ENCODE data around the gene FLT1.

FLT1 gene

DNA sequence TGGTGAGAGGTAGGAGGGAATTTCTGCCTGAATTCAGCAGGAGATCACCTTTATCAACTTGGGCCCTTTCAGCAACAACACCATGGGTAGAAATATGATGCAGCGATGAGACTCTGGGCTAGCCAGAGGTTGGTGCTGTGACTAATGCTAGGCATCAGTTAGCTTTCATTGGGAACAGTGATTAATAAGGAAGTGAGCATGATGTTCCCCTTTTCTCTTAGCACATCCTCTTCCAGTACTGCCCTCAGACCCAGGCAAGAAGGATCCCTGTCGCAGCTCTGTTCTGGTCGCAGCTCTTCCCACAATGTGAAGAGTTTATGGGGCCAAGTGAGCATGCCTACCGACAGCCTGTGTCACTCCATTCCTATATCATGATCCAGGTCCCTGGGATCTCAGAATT is 100.5 kb downstream of the FLT1 start:
- no peak for DNase-seq (ENCODE audit: low read depth in 2 of 2, low spot score in 1 of 2)

DNA sequence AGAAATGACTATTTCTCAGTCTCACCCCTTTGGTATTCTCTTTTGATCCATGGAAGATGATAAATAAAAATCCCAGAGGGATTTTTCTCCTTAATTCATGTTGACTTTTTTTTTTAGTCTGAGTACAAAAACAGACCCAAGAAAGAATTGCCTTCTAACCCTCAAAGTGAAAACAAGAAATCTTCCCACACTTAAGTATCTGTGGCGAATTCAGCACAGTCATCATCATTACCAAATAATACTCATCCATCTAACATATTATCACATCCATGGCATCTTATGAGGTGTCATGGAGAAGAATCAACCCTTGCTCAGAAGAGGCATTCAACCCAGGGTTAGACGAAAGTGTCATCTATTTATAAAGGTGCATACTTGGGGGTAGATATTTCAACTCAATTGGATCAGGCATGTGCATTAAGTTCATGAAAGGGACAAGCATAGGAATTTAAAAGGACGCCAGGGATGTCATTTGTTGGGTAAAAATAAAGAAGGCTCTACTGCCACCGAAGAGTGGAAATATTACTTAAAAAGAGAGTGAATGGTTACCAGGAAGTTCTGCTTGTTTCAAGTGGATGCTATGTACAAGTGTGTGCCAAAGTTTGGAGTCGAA is 101.9 kb downstream of the FLT1 start:
- no peak for DNase-seq (ENCODE audit: low read depth in 2 of 2, low spot score in 1 of 2)

DNA sequence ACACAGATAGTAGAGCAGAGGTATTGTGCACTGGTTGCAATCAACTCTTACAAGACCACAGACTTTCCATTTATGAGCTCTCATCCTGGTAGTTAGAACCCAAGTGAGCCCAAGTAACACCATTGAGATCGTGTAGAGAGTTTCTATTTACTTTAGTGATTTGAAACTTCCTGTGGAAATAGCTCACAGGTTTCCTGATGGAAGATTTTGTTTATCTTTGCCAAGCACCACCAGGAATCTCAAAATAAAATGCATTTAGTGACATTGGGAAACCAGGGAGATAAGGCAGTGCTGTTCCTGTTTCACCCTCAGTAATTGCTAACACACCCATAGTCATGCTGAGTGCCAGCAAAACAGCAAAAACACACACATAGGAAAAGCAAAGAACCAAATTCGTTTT is 102.5 kb downstream of the FLT1 start:
- DNase-seq (ENCODE audit: low read depth in 2 of 2, low spot score in 1 of 2): no peak

DNA sequence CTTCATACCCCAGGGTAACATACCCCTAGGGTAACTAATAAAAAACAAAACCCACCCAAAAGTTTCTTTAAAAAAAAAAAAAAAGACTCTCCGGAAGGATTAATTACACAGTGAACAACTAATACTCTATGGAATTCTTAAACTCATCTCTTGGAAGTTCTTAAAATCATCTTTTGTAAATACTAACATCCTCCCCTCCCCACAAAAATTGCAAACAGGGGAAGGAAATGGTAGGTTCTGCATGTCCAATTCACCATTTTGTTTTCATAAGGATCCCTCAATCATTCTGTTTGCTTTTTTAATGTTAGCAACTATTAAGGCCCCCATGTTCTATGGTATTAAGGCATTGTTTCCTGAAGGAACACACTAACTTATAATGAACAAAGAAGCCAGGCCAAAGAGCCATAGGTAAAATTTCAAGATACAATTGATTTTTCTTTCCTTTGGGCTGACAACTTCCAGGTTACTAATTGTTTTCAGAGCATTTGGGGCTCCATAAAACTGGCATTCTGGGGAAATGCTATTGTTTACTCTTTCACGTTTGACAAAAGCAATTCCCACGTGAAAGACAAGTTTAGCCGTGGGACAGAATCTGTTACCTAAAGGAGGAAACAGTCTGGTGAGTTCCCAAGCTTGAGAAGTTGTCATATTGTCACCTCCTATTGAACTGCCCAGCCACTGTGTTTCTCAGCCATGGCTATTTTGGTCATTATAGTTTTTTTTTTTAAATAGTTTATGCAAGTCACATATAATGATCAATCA is 107.0 kb downstream of the FLT1 start:
- no peak for DNase-seq (ENCODE audit: low read depth in 2 of 2, low spot score in 1 of 2)

DNA sequence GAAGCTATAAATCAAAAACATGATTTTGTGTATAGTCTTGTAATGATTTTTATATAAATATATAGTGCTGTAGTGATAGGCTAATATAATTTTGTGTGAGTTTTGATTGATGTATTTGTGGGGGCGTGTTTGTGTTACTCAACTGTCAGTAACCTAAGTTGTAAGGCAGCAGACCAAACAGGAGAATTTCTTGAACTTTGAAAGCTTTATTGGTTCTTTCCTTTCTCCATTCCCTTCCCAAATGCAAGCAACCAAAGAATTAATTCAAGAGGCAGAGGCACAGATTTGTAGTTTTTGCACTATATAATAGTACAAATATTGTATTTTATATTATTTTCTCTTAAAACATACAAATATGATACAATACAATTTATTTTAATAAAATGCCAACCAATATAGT is 109.6 kb downstream of the FLT1 start:
- DNase-seq (ENCODE audit: low read depth in 2 of 2, low spot score in 1 of 2): no peak

DNA sequence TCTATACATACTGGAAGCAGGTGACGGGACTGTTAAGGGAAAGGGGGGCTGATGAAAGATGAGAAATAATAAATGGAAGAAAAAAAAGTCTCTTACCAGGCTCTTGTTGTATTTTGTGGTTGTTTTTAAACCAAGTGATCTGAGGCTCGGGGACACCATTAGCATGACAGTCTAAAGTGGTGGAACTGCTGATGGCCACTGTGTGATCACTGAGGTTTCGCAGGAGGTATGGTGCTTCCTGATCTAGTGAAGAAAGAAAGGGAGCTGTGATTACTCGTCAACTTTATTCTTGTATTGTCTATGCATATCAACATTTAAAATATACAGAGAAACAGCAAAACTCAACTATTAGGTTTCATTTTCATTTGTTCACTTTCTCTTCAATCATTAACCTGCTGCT is 110.1 kb downstream of the FLT1 start:
- no peak for DNase-seq (ENCODE audit: low read depth in 2 of 2, low spot score in 1 of 2)

DNA sequence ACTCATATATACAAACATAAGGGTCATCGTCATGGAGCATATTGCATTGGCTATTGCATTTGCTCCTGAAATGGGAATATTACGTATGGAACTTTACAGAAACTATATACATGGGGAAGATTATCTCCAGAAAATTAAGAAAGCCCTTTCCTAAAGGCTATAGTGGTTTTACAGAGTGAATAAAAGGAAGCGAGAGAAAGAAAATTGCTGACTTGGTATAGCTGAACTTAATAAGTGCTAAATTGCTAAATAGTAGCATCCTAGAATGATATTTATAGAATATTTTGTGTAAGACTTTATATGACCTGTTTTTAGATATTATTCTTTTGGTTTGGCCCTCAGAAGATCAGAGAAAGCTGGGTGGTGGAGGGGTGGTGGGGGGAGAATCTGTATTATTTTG is 114.6 kb downstream of the FLT1 start:
- DNase-seq (ENCODE audit: low read depth in 2 of 2, low spot score in 1 of 2): no peak

DNA sequence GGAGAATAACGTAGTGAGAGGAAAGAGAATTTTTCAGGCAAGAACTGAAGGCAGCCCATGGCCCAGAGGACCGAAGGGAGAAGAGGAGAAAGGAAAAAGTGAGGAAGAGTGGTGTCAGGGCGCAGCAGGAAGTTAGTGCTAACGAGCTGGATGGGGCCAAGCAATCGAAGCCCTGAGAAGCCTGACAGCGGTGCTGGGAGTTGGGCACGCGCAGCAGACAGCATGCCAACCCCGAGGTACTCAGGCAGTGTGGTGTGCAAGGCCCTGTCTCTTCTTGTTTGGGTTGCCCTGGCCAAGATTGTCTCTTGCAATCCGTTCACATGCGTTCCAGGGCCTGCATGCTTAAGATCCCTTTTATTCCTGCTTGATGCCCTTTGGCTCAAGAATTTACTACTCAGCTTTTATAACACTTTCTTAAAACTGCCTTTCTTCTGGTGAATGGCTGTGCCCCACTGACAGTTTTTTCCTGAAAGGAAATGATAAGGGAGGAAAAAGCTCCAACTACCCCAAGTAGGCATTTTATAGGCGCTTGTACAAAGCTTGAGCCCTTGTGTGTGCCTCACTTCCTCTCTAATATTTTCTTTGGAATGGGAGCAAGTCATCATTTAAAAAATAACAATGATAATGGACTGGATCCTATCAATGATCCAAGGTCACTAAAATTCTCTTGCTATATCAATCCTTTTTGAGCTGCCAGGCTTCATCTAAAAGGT is 115.4 kb downstream of the FLT1 start:
- DNase-seq (ENCODE audit: low read depth in 2 of 2, low spot score in 1 of 2): no peak

DNA sequence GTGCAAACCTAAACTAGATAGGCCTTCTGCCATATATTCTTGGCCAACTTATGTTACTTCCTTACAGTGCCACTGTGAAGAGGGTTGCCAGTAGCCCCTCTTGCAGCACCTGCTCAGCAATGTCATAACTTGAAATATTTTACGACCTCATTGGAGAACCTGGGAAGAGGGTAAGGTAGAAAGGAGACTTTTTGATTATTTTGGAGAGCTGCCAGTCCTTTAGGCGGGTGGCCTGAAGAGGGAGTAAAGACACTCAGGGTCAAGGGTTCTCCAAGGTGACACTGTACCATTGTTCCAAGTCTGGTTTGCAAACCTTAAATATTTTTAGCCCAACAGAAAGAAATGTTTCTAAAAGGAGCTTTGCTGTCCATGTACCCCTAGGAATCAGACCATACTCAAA is 118.3 kb downstream of the FLT1 start:
- DNase-seq (ENCODE audit: low read depth in 2 of 2, low spot score in 1 of 2): no peak

DNA sequence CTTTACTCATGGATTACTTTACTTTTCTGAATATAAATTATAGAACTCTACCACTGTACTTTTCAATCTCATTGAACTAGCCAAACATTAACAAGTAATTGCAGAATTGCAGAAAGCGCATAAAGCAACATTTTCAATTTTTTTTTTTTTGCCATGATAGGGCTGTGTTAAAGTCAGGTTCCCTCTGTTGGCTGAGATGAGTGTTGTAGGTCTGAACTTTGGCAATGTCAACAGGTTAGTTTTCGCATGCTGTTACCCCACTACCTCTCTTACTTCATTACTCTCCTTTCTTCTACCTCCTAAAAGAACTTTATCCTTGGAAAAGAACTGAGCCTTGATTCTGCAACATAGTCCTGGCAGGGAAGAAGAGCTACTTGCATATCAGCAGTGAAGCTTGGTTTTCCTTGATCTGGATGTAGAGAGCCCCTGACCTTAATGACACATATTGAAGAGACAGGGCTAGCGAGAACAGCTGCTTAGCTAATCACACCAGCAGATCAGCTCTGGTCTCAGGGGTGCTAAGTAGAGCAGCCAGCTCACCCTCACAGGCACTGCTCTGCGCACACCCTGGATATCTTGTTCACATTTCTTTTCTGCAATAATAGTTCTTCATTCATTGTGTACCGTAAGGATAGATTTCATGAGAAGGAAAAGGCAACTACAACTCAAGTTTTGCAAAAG is 119.5 kb downstream of the FLT1 start:
- DNase-seq (ENCODE audit: low read depth in 2 of 2, low spot score in 1 of 2): no peak

DNA sequence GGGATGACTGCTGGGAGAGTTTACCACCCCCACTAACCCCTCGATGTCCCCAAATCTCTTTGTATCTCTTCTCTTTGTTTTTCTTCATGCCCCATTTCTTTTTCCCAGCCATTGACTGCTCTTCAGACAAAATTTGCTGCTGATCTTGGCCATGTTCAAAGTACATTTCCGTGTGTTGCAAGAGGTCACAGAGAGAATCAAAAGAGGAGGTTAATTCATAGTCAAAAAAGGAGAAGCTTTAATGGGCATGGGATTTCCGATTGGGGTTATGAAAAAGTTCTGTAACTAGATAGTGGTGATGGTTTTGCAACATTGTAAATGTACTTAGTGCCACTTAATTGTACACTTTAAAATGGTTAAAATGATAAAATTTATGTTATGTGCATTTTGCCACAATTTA is 121.1 kb downstream of the FLT1 start:
- DNase-seq (ENCODE audit: low read depth in 2 of 2, low spot score in 1 of 2): no peak

DNA sequence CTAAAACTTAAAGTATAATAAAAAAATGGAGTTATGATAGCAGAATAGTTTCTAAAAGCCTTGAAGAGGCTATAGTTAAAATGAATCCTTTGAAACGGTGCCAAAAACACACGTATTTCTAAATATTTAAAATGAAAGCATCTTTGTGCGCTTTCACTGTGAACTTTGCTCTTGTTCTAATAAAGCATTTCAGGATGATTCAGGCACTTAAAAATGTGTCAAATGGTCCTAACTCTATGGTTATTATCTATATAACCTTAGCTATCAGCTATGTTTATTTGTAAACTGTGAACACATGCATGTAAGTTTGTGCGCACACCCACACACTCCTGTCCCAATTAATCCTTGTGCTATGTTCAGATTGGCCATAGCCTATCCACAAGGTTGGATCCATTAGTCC is 124.5 kb downstream of the FLT1 start:
- no peak for DNase-seq (ENCODE audit: low read depth in 2 of 2, low spot score in 1 of 2)

DNA sequence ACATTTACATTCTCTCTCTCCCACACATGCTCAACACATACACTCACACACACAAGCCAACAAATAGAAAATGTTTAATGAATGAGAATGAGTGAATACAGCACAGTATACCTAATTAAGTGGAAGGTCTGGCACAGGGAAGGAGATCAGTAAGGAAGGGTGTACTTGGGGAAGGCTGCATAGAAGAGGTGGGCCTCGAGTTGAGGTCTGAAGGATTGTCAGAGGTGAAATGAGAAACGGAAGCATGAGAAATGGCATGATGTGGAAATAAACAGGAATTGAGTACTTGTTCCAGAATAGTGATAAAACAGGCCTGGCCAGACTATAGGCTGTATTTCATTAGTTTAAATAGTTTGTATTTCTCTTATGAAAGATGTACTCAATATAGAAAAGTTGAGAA is 136.2 kb downstream of the FLT1 start:
- DNase-seq (ENCODE audit: low read depth in 2 of 2, low spot score in 1 of 2): no peak

DNA sequence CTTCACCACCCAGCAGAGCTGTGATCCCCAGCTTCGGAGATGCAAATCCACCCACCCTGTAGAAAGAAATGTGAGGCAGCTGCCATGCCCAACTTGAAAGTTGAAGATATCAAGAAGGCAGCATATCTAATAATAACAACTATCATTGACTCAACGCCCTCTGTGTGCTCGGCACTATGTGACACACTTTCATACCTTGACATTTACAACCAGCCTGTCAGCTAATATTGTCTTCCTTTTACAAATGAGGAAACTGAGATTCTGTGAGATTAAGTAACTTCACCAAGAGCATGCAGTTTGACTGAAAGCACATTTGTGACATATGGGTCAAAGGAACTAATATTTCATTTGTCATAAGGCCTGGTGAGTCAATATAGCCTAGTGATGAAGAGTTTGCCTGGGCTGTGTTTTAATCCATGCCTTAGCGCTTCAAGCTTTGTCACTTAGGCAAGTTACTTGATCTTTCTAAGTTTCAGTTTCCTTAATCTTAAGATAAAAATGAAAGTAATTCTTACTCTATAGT is 137.0 kb downstream of the FLT1 start:
- DNase-seq (ENCODE audit: low read depth in 2 of 2, low spot score in 1 of 2): no peak

DNA sequence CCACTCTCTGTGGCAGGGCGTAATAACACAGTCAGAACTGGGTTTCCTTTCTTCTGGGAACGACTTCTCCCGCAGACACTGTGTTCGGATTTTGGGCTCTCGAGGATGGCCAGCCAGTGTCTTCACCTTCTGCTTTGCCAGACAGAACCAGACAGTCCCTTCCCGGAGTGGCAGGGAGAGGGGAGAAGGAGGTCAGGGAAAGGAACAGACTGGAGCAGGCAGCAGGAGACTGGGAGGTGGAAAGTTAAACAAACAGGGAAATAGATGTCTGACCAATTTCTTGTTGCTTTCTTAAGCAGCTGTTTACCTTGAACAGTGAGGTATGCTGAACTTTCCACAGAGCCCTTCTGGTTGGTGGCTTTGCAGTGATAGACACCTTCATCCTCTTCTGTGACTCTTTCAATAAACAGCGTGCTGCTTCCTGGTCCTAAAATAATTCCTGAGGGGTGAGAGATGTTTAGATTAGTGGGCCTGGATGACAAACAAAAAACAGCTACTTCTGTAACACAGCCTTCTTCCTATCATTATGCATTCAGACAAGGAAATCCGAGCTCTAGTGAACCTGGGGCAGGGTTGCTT is 137.6 kb downstream of the FLT1 start:
- no peak for DNase-seq (ENCODE audit: low read depth in 2 of 2, low spot score in 1 of 2)

DNA sequence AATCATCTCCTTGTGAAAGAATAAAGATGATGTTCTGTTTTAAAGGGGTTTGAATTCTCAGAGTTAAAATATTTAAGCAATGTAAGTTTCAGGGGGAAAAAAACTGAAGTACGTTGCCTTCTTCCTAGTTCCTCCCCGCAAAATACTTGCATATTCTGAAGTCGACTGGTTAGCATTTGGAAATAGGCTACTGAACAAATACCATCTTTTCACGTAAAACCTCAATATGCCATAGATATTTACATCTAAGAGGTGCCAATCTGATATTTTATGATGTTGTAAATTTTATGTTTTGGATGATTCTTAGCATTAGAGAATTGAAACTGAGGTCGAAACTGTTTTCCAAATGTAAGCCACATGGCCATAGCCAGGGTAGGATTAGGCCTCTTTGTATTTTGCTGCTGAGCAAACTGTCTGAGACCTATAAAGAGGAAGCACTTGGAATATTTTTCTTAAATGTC is 138.3 kb downstream of the FLT1 start:
- DNase-seq (ENCODE audit: low read depth in 2 of 2, low spot score in 1 of 2): no peak

DNA sequence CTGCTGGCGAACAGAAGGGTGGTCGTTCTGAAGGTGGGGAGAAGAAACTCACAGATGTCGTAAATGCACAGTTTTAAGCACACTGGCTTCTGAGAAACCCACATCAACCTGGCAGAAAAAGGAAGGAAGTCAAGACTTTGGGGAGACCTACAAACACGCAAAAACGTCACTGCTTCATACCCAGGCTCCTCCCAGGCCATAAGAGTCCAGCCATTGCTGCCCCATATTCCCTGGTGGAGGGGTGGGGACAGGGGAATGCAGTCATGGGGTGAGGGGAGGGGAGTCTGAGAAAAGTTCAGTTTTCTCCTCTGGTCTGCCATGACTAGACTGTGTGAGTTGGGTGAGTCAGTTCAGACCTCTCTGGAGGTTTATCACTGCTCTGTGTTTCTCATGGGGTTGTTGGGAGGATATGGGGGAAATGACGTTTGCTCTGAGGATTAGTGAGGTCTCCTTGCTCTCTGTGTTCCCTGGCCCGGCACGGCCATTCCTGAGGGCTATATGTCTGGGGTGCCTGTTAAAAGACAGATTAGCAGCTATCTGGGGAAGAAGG is 139.0 kb downstream of the FLT1 start:
- DNase-seq (ENCODE audit: low read depth in 2 of 2, low spot score in 1 of 2): no peak

DNA sequence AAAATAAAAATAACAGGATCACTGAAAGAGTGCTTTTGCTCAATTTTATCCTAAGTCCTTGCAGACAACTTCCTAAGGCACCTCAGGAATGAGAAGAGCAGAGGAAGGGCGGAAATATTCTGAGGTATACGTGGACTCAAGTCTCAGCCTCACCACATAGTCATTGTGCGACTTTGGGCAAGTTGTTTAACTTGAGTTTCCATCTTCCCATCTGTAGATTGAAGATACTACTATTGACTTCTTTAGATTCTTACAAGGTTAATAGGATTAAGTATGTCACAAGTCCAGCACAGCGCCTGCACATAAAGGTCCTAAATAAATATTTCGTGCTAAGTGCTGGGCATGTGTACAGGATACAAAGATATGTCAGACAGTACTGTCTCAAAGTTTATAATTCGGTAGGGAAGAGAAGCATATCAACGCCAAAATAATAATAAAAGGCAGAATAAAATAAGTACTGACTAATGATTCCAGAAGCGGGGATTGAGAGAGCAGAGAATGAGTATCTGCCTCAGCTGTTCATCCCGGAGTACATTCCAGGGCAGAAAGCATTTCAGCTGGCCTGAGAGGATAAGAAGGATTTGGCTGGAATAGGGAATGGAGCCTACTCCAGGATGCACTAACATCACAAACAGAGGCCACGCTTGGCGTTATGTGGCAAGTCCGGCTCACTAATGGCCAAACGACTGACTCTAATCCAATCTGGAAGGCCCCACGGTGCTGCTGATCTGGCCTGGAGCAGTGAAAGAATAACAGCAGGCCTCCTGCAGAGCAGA is 139.7 kb downstream of the FLT1 start:
- DNase-seq (ENCODE audit: low read depth in 2 of 2, low spot score in 1 of 2): no peak

DNA sequence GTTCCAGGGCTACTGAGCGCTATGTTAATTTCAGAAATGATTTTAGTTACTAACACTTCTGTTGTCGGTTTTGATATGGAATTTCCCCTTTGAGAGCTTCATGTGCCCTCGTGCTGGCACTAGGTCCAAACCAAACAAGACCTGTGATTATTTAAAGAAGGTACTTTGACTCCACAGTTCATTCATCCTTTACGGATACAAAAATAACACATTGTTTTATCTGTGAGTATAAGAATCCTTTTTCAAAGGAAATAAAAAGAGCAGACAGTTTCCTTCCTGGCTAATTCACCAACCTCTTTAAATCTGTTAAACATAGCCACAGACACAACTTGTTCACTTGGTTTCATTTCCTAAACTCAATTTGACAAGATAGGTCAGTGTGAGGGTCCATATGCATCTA is 141.2 kb downstream of the FLT1 start:
- DNase-seq (ENCODE audit: low read depth in 2 of 2, low spot score in 1 of 2): no peak
